Measurements from ENCODE around the gene KLHL33.
"Not testable (repeated sequence)": the region's sequence is repeated elsewhere in the genome, so short reads cannot be mapped to it uniquely, and the experiment has no call there.

Gene KLHL33

DNA sequence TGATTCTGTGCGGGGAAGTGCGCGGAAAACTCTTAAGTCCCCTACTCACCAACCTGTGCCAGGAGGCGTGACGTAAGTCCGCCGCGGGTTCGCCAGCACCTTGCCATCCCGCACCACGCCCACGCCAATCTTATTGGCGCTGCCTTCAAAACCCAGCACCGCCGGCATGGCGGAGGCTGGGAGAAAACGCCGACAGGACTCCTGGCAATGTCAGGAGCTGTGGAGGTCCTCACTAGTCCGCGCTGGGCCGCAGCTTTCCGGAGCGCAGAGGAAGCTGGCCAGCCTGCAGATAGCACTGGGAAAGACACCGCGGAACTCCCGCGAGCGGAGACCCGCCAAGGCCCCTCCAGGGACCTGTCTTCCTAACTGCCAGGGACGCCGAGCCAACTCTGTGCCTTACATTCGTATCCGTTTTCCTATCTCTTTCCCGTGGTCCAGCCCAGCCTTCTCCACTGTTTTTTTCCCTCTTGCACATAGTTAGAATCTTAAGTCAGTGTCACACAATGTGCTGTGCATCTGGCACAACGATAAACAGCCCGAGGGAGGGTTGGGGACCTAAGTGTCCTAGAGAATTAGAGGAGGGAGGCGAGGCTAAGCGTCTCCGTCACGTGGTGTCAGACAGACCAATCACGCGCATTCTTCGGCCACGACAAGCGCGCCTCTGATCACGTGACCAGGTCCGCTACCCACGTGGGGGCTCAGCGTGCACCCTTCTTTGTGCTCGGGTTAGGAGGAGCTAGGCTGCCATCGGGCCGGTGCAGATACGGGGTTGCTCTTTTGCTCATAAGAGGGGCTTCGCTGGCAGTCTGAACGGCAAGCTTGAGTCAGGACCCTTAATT, 18.8 kb upstream of the KLHL33 start, which contains the start of the genes APEX1 and OSGEP:
APEX1 (plus strand) TSS at position 711 of the 839 bp plus-strand sequence. CDS start 420 bp downstream, outside the sequence.
OSGEP (minus strand) TSS at position 297 of the 839 bp plus-strand sequence; CDS start at position 168, 129 bp downstream.
- peak within 1 kb of the TSS; percentile 97 for H3K4me2 ChIP-seq (ENCODE audit: low read depth, low read length, poor library complexity, severe bottlenecking)
- no peak for TF ChIP-seq CTCF (IDR thresholded peaks at IDR 0.05; ENCODE audit: insufficient read depth, low read length, poor library complexity, severe bottlenecking)
- no peak for TF ChIP-seq EZH2phosphoT487 (conservative IDR thresholded peaks at IDR 0.05; ENCODE audit: low read length)
- no peaks in the 10 kb centered on the region for H3K9me3 ChIP-seq (ENCODE audit: insufficient read depth, low read length)
- H3K79me2 ChIP-seq (ENCODE audit: insufficient read depth, low read length), result peaks cover 34% of the 10 kb centered on the region
- peak within 1 kb of the TSS; percentile 93 for H3K4me3 ChIP-seq (ENCODE audit: insufficient read depth, low read length, poor library complexity, severe bottlenecking)
- no peaks in the 10 kb centered on the region for H4K20me1 ChIP-seq (ENCODE audit: low read depth, low read length)
- H3K9me2 ChIP-seq (replicated peaks; ENCODE audit: insufficient read depth, low read length), result no peaks in the 10 kb centered on the region
- peak within 1 kb of the TSS; percentile 81 for H2AFZ ChIP-seq (ENCODE audit: low read depth, low read length, severe bottlenecking)
- H3K36me3 ChIP-seq (ENCODE audit: low read length), result peaks cover 13% of the 10 kb centered on the region
- peaks cover 26% of the 10 kb centered on the region for H3F3A ChIP-seq (ENCODE audit: insufficient read depth)
- peak within 1 kb of the TSS; percentile 82 for H3K9ac ChIP-seq (ENCODE audit: low read length)
- peak within 1 kb of the TSS; percentile 81 for H3K27ac ChIP-seq (ENCODE audit: low read depth, low read length)
- H3K27me3 ChIP-seq (ENCODE audit: low read length), result no peaks in the 10 kb centered on the region

DNA sequence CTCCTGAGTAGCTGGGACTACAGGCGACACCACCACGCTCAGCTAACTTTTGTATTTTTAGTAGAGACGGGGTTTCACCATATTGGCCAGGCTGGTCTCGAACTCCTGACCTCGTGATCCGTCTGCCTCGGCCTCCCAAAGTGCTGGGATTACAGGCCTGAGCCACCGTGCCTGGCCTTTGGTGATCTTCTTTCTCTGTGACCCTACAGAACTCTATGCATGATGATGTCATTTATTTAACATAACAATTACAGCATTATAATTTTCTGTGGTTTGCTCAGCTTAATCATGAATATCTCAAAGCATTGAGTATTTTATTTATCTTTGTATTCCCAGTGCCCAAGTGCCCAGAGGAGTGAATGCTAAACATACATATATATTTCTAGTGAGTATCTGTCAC, 16.9 kb upstream of the KLHL33 start:
- not testable (repeated sequence) for H3K9me2 ChIP-seq (replicated peaks; ENCODE audit: insufficient read depth, low read length); H4K20me1 ChIP-seq (ENCODE audit: low read depth, low read length); H3K9ac ChIP-seq (ENCODE audit: low read length); H3K27ac ChIP-seq (ENCODE audit: low read depth, low read length); H3K4me3 ChIP-seq (ENCODE audit: insufficient read depth, low read length, poor library complexity, severe bottlenecking); H3K9me3 ChIP-seq (ENCODE audit: insufficient read depth, low read length); H3K27me3 ChIP-seq (ENCODE audit: low read length); H2AFZ ChIP-seq (ENCODE audit: low read depth, low read length, severe bottlenecking)
- peaks cover 21% of the 10 kb centered on the region for H3K36me3 ChIP-seq (ENCODE audit: low read length)
- H3F3A ChIP-seq (ENCODE audit: insufficient read depth), result peaks cover 13% of the 10 kb centered on the region
- H3K79me2 ChIP-seq (ENCODE audit: insufficient read depth, low read length), result peaks cover 34% of the 10 kb centered on the region
- peak overlapping the region; percentile 6 for H3K4me2 ChIP-seq (ENCODE audit: low read depth, low read length, poor library complexity, severe bottlenecking)

GRCh38 chr14:20446889-20447288, 10.9 kb upstream of the KLHL33 start:
- Histone ChIP-seq H3F3A (ENCODE audit: insufficient read depth) (no peaks in the 10 kb centered on the region), H4K20me1 (ENCODE audit: low read depth, low read length) (no peaks in the 10 kb centered on the region), H2AFZ (ENCODE audit: low read depth, low read length, severe bottlenecking) (no peak overlapping the region), H3K4me3 (ENCODE audit: insufficient read depth, low read length, poor library complexity, severe bottlenecking) (no peak overlapping the region), H3K9ac (ENCODE audit: low read length) (no peak overlapping the region), H3K27ac (ENCODE audit: low read depth, low read length) (no peak overlapping the region), H3K36me3 (ENCODE audit: low read length) (peaks cover 22% of the 10 kb centered on the region; the same call in 1 of the 2 replicates), H3K9me3 (ENCODE audit: insufficient read depth, low read length) (no peaks in the 10 kb centered on the region), H3K79me2 (ENCODE audit: insufficient read depth, low read length) (no peaks in the 10 kb centered on the region), H3K9me2 (replicated peaks; ENCODE audit: insufficient read depth, low read length) (no peaks in the 10 kb centered on the region), H3K27me3 (ENCODE audit: low read length) (no peaks in the 10 kb centered on the region), H3K4me2 (ENCODE audit: low read depth, low read length, poor library complexity, severe bottlenecking) (no peak overlapping the region)
- TF ChIP-seq CTCF (IDR thresholded peaks at IDR 0.05; ENCODE audit: insufficient read depth, low read length, poor library complexity, severe bottlenecking) (no peak), EZH2phosphoT487 (conservative IDR thresholded peaks at IDR 0.05; ENCODE audit: low read length) (no peak)

DNA sequence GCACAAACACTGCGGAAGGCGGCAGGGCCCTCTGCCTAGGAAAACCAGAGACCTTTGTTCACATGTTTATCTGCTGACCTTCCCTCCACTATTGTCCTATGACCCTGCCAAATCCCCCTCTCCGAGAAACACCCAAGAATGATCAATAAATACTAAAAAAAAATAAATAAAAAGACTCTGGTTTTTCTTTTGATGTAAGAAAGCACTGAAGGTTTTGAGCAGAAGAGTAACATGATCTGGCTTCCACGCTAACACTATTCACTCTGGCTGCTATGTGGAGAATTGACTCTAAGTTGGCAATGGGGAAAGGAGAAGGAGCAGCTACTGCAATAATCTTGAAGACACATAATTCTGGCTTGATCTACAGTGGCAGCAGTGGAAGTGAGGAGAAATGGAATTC, 7.7 kb upstream of the KLHL33 start:
- H3K9me3 ChIP-seq (ENCODE audit: insufficient read depth, low read length); H3K9me2 ChIP-seq (replicated peaks; ENCODE audit: insufficient read depth, low read length); H3K79me2 ChIP-seq (ENCODE audit: insufficient read depth, low read length); H4K20me1 ChIP-seq (ENCODE audit: low read depth, low read length); H3K4me3 ChIP-seq (ENCODE audit: insufficient read depth, low read length, poor library complexity, severe bottlenecking); H3K27ac ChIP-seq (ENCODE audit: low read depth, low read length); H3K27me3 ChIP-seq (ENCODE audit: low read length); H3K9ac ChIP-seq (ENCODE audit: low read length); H3F3A ChIP-seq (ENCODE audit: insufficient read depth); H2AFZ ChIP-seq (ENCODE audit: low read depth, low read length, severe bottlenecking); H3K4me2 ChIP-seq (ENCODE audit: low read depth, low read length, poor library complexity, severe bottlenecking): not testable (repeated sequence)
- peaks cover 12% of the 10 kb centered on the region; the same call in 1 of the 2 replicates for H3K36me3 ChIP-seq (ENCODE audit: low read length)

Data from SU-DHL-6 (cell line).